Activated naive CD4-positive, alpha-beta T cell treated with anti-CD3 and anti-CD28 coated beads for 36 hours (primary cell): Measurements from ENCODE around the gene TTK. TPM values are rescaled to one million over a fixed set of nuclear protein-coding genes. Genes with fewer than 3 reads are reported as not detected.

Source experiments
- CTCF ChIA-PET: fragments of 350-600 bp; sonication (Branson Sonifier 250); formaldehyde crosslinking; loops from one replicate; lab custom pipeline; 2021; ENCODE audit warnings: antibody characterized with exemption; lab: Charles Lee
- DNase-seq: peaks from one replicate; pipeline ENCODE4 v3.0.0-alpha.2; 2020
- H3K27ac Mint-ChIP-seq: one replicate; pipeline ENCODE4 v1.8.0; 2021; ENCODE audit warnings: mild to moderate bottlenecking, mixed read lengths
- H3K27me3 Mint-ChIP-seq: one replicate; pipeline ENCODE4 v1.8.0; 2021; ENCODE audit warnings: low read depth, mixed read lengths
- H3K36me3 Mint-ChIP-seq: one replicate; pipeline ENCODE4 v1.8.0; 2021; ENCODE audit warnings: low read depth, mixed read lengths
- H3K4me1 Mint-ChIP-seq: one replicate; pipeline ENCODE4 v1.8.0; 2021; ENCODE audit warnings: low read depth, mixed read lengths
- H3K4me3 Mint-ChIP-seq: one replicate; pipeline ENCODE4 v1.8.0; 2021; ENCODE audit warnings: mild to moderate bottlenecking, moderate library complexity, mixed read lengths
- H3K9me3 Mint-ChIP-seq: one replicate; pipeline ENCODE4 v1.8.0; 2021; ENCODE audit warnings: mixed read lengths
- intact Hi-C: fragments of 100-400 bp; cut with micrococcal nuclease; formaldehyde crosslinking; loops from one replicate; pipeline ENCODE4 v1.15.1; 2023
- total RNA-seq, 2 experiments: library from RNA; stranded (reverse); gene quantifications; one replicate each; pipeline ENCODE4 v1.2.3, GENCODE V29; 2021

Gene TTK
- total RNA-seq, 2 experiments from 2014 or later: 45.9 to 51.1 TPM

DNA sequence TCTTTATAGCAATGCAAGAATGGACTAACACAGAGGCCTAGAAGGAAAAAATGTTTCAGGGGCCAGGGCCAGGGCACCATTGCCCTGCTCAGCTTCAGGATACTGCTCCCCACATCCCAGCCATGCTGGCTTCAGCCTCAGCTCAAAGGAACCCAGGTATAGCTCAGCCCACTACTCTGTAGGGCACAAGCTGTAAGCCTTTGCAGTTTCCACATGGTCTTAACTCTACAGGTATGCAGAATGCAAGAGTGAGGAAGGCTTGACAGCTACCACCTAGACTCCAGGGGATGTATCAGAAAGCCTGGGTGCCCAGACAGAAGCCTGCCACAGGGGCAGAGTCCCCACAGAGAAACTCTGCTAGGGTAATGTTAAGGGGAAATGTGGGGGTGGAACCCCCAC is 10.5 kb upstream of the TTK start:
- intact Hi-C loops: no loop called here
- no peak overlapping the region for H3K27ac Mint-ChIP-seq
- no peaks in the 10 kb centered on the region for H3K9me3 Mint-ChIP-seq
- no peaks in the 10 kb centered on the region for H3K36me3 Mint-ChIP-seq
- H3K4me3 Mint-ChIP-seq: no peak overlapping the region
- no peaks in the 10 kb centered on the region for H3K27me3 Mint-ChIP-seq
- CTCF ChIA-PET: interaction anchor here (1.1 kb wide), 1 partner anchor 45 kb away, joined by 4 read pairs; no protein-coding TSS in a partner anchor
- no peaks in the 10 kb centered on the region for H3K4me1 Mint-ChIP-seq
- DNase-seq: no peak

DNA sequence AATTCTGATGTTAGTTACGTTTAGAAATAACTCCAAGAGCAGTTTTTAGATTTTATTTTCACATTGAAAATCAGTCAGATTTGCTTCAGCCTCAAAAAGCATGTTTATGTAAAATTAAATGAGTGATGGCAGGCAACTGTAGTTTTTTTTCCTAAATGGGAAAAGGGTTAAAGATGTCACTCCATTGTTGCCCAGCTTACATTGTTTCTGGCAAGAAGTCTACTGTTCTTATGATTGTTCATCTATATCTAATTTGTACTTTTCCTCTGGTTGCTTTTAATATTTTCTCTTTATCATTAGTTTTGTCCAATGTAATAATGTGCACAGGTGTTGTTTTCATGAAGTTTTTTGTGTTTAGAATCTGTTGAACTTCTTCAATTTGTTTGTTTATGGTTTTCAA is 6.7 kb upstream of the TTK start:
- no peak overlapping the region for H3K27ac Mint-ChIP-seq
- H3K9me3 Mint-ChIP-seq: no peaks in the 10 kb centered on the region
- CTCF ChIA-PET: no interaction called here
- no peak overlapping the region for H3K4me3 Mint-ChIP-seq
- no peak for DNase-seq
- no peaks in the 10 kb centered on the region for H3K36me3 Mint-ChIP-seq
- no peaks in the 10 kb centered on the region for H3K4me1 Mint-ChIP-seq
- intact Hi-C loops: no loop called here
- H3K27me3 Mint-ChIP-seq: no peaks in the 10 kb centered on the region

DNA sequence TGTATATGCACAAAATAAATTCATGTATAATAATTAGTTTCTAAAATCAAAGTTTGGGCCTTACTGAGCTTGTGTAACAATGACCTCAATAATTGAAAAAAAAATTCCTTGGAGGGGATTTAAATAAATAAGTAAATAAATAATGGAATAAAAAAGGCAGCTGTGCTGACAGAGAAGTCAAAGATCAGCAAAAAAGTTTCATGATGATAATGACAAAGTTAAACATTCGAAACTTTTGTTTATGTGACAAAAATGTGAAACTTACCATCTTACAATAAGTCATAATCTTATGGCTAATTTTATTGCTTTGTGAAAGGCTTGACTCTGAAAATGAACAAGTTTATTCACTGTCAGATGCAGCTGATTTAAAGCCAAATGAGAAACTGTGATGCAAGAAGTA is 3.1 kb upstream of the TTK start:
- intact Hi-C loops: loop anchor here (5.0 to 10.0 kb wide), 3 partner anchors 227 to 769 kb away; partner anchors contain the start of gene HMGN3
- Mint-ChIP-seq H3K4me3 (no peak overlapping the region), H3K4me1 (peaks cover 16% of the 10 kb centered on the region), H3K36me3 (no peaks in the 10 kb centered on the region), H3K9me3 (no peaks in the 10 kb centered on the region), H3K27ac (no peak overlapping the region), H3K27me3 (no peaks in the 10 kb centered on the region)
- no peak for DNase-seq
- CTCF ChIA-PET: interaction anchor here (1.0 to 1.4 kb wide), 3 partner anchors 52 to 213 kb away, joined by 3 to 4 read pairs (median 3); partner anchors contain the start of gene ELOVL4

DNA sequence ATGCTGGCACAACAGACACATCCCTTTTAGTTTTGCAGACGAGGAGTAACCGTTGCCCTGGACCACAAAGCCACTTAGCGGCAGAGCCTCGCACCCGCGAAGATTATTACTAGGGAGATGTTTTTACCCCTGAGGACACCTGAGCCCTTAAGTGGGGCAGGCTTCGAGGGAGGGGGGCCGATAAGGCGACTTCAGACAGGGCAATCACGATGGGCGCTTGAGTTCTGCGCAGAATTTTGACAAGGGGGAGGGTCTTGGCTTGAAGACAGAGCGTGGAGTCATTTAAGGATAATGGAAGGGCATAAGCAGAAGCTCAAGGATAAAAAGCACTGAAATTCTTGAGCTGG is 650 bp upstream of the TTK start:
- peaks cover 16% of the 10 kb centered on the region for H3K4me1 Mint-ChIP-seq
- H3K4me3 Mint-ChIP-seq: peak overlapping the region; percentile 95
- H3K27ac Mint-ChIP-seq: peak overlapping the region; percentile 87
- peaks cover 7% of the 10 kb centered on the region for H3K36me3 Mint-ChIP-seq
- CTCF ChIA-PET: interaction anchor here (1.0 to 1.6 kb wide), 3 partner anchors 55 to 1750 kb away, joined by 3 to 8 read pairs (median 4); no protein-coding TSS in a partner anchor
- peaks cover 1% of the 10 kb centered on the region for H3K27me3 Mint-ChIP-seq
- peak; percentile 39 for DNase-seq
- intact Hi-C loops: loop anchor here (1.0 to 10.0 kb wide), 9 partner anchors 56 to 1749 kb away; partner anchors contain the start of genes BCKDHB, ELOVL4, HMGN3 and PHIP
- H3K9me3 Mint-ChIP-seq: no peaks in the 10 kb centered on the region

DNA sequence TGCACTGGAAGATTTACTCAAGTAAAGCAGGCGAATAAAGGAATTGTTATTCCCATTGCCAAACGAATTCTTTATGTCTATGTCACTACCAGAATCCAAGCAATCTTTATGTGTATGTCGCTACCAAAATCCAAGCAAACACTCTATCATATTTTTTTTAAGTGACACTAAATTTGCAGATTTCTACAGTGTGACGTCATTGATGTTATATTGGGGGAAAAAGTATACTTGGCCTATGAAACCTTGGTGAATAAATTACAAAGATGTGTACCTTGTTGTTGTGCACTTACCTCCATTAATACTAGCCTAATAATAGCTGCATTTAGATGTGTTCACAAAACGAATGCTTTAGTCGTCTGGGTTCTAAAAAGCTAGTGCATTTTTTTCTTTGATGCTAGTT is 957 bp downstream of the TTK start:
- intact Hi-C loops: loop anchor here (2.0 to 10.0 kb wide), 4 partner anchors 137 to 331 kb away; no protein-coding TSS in a partner anchor
- DNase-seq: no peak
- H3K4me1 Mint-ChIP-seq: peaks cover 16% of the 10 kb centered on the region
- peak overlapping the region; percentile 95 for H3K4me3 Mint-ChIP-seq
- CTCF ChIA-PET: interaction anchor here (0.6 to 0.9 kb wide), 2 partner anchors 26 to 86 kb away, joined by 3 to 4 read pairs; no protein-coding TSS in a partner anchor
- peaks cover 1% of the 10 kb centered on the region for H3K27me3 Mint-ChIP-seq
- H3K9me3 Mint-ChIP-seq: no peaks in the 10 kb centered on the region
- peaks cover 12% of the 10 kb centered on the region for H3K36me3 Mint-ChIP-seq
- peak overlapping the region; percentile 89 for H3K27ac Mint-ChIP-seq

DNA sequence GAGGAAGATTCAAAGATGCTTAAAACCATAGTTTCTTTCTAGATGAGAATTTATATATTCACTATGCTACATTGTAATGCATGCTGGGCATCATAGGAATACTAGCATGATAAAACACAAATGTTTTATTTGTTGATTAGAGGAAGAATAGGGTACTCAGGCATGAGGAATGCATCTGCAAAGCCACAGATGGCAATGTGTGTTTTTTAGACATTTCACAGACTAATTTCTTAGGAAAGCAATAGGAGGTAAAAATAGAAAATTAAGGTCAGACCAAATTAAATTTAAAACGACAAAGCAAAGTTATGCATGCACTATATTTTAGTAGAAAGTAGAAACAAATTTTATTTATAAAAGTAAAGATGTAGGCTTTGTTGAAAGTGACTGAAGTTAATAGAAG is 2.1 kb downstream of the TTK start:
- H3K36me3 Mint-ChIP-seq: peaks cover 20% of the 10 kb centered on the region
- no peaks in the 10 kb centered on the region for H3K9me3 Mint-ChIP-seq
- peaks cover 16% of the 10 kb centered on the region for H3K4me1 Mint-ChIP-seq
- H3K4me3 Mint-ChIP-seq: no peak overlapping the region
- H3K27ac Mint-ChIP-seq: no peak overlapping the region
- intact Hi-C loops: loop anchor here (10.0 kb wide), 2 partner anchors 232 to 332 kb away; no protein-coding TSS in a partner anchor
- H3K27me3 Mint-ChIP-seq: peaks cover 1% of the 10 kb centered on the region
- DNase-seq: no peak
- CTCF ChIA-PET: no interaction called here

DNA sequence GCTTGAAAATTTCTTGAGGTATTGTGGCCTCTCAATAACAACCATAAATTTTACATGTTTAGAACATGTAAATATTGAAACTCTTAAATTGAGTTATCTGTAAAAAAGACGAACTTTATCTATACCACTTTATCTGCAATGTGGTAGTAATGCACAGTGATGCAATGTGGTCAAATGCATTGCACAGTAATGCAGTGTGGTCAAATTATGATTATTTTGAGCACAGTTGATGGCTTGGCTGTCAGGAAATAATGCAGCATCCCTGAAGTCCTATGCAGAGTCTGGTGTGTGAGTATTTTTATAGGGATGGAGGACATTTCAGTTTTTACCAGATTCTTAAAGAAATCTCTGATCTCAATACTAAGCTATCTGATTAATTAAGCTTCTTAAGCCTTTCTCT is 5.1 kb downstream of the TTK start:
- no peaks in the 10 kb centered on the region for H3K9me3 Mint-ChIP-seq
- DNase-seq: no peak
- H3K27me3 Mint-ChIP-seq: peaks cover 1% of the 10 kb centered on the region
- CTCF ChIA-PET: no interaction called here
- H3K36me3 Mint-ChIP-seq: peaks cover 42% of the 10 kb centered on the region
- H3K4me3 Mint-ChIP-seq: no peak overlapping the region
- peaks cover 11% of the 10 kb centered on the region for H3K4me1 Mint-ChIP-seq
- intact Hi-C loops: loop anchor here (10.0 kb wide), 2 partner anchors 235 to 335 kb away; no protein-coding TSS in a partner anchor
- no peak overlapping the region for H3K27ac Mint-ChIP-seq

DNA sequence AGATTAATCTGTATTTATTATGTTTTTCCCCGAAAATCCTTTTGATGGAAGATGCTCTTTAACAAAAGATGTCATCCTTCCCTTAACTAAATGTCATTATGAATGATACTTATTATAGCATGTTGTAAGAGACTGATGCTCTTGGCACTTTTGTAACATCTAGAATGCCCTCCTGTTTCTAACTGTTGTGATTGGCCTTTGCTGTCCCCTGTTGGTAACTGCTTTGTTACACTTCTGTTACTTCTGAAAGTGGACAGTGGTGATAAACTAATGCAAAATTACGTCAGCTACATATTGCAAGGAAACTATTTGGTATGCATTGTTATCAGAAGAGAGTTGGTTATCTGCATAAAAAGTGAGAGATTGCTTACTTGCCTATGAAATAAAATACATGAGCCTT is 5.8 kb downstream of the TTK start:
- CTCF ChIA-PET: no interaction called here
- DNase-seq: no peak
- H3K36me3 Mint-ChIP-seq: peaks cover 50% of the 10 kb centered on the region
- H3K9me3 Mint-ChIP-seq: no peaks in the 10 kb centered on the region
- no peak overlapping the region for H3K27ac Mint-ChIP-seq
- H3K27me3 Mint-ChIP-seq: peaks cover 1% of the 10 kb centered on the region
- intact Hi-C loops: no loop called here
- no peak overlapping the region for H3K4me3 Mint-ChIP-seq
- peaks cover 5% of the 10 kb centered on the region for H3K4me1 Mint-ChIP-seq

DNA sequence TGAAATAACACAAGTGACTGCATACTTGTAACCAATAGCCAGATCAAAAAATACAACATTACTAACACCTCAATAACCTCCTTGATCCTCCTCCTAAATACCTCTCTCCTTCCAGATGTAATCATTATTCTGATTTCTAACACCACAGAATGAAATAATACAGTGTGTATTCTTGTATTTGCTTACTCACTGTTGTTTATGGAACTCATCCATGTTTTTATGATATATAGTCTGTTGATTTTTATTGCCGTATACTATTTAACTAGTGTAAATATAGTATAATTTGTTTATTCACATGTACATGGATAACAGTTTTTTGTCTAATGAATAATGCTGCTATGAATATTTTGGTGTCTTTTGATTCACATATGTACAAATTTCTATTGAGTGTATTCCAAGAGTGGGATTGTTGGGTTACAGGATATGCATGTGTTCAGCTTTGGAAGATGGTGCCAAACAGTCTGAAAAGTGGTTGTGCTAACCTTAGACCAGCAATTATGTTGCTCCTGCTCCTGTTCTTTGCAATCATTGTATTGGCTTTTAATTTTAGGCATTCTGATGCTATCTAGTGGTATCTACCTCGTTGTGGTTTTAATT is 11.5 kb downstream of the TTK start:
- Mint-ChIP-seq H3K36me3 (peaks cover 46% of the 10 kb centered on the region), H3K27me3 (no peaks in the 10 kb centered on the region)
- CTCF ChIA-PET: no interaction called here

DNA sequence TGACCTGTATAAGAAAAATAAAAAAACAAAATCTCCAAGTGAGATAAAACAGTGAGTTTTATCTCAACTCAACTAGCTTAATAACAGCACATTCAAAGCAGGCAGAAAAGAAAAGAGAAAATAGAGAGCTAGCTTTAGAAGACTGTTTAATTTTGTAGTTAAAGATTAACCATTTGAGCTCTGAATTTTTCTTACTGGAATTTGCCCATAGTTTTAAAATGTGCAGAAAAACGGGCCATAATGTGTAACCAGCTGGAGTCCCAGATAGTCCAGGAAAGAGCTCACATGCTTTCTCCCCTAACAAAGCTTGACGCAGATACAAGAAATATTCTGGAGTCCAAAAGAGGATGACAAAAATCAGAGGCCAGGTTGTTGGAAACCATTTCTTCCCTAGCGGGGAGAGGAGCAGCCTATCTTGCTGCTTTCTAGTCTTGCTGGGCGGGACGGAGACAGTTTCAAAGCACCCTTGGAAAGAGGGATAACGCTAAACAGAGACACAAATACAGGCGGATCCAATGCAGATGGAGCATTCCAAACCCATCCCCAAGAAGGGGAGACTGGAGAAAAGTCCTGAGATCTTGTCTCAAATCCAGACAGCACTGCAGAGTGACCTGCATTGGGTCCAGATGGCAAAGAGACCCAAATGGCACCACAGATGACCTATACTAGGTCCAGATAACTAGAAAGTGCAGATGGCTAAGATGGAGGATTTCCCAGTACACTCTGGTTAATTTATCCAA is 16.1 kb downstream of the TTK start:
- no peaks in the 10 kb centered on the region for H3K27me3 Mint-ChIP-seq
- peaks cover 17% of the 10 kb centered on the region for H3K36me3 Mint-ChIP-seq
- intact Hi-C loops: no loop called here
- CTCF ChIA-PET: interaction anchor here (0.8 kb wide), 1 partner anchor 71 kb away, joined by 4 read pairs; no protein-coding TSS in a partner anchor
- no peak for DNase-seq
- no peak overlapping the region for H3K4me3 Mint-ChIP-seq
- H3K27ac Mint-ChIP-seq: no peak overlapping the region
- H3K4me1 Mint-ChIP-seq: no peaks in the 10 kb centered on the region
- no peaks in the 10 kb centered on the region for H3K9me3 Mint-ChIP-seq

More for the DNA sequence above, 11.5 kb downstream of the TTK start:
- DNase-seq: no peak
- no peak overlapping the region for H3K27ac Mint-ChIP-seq
- H3K9me3 Mint-ChIP-seq: no peaks in the 10 kb centered on the region
- H3K4me1 Mint-ChIP-seq: no peaks in the 10 kb centered on the region
- intact Hi-C loops: no loop called here
- H3K4me3 Mint-ChIP-seq: no peak overlapping the region

DNA sequence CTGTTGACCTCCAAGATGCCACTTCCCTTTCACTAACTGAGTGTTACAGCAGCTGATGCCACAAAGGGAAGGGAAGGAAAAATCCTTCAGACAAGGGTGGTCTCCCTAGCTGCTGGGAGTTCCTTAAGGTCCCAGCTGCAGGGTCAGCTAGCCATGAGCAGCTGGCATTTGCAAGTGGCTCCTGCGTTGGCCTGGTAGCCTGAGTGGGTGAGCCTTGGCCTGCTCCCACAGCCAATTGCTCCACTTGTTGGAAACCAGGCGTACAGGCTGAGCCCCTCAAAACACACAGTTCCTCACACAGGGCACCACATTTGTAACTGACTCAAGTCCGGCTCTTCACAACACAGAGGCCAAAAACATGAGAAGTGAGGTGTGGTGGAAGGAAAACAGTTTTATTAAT is 16.7 kb downstream of the TTK start:
- intact Hi-C loops: no loop called here
- no peaks in the 10 kb centered on the region for H3K9me3 Mint-ChIP-seq

DNA sequence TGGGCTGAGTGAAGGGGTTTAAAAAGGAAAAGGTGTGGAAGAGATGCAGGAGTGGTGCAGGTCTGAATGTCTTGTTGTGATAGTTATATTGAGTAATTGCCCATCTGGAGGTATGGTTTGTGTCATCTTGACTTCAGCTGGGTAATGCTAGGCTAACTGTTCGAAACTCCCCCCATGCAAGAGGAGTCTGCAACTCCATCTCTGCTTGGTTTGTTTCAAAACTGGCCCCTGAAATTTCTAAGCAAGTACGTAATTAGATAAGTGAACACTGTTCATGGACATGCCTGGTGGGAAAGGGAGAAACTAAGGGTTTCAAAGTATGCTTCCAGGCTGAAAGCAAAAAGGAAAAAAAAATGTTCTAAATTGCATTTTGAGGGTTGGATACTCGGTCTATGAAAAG is 17.1 kb downstream of the TTK start:
- no peak for DNase-seq
- Mint-ChIP-seq H3K27ac (no peak overlapping the region), H3K9me3 (no peaks in the 10 kb centered on the region), H3K36me3 (peaks cover 16% of the 10 kb centered on the region), H3K27me3 (no peaks in the 10 kb centered on the region), H3K4me1 (no peaks in the 10 kb centered on the region), H3K4me3 (no peak overlapping the region)
- intact Hi-C loops: no loop called here
- CTCF ChIA-PET: no interaction called here

More for the DNA sequence above, 16.7 kb downstream of the TTK start:
- no peak for DNase-seq
- Mint-ChIP-seq H3K36me3 (peaks cover 14% of the 10 kb centered on the region), H3K27me3 (no peaks in the 10 kb centered on the region), H3K4me3 (no peak overlapping the region), H3K4me1 (no peaks in the 10 kb centered on the region), H3K27ac (no peak overlapping the region)
- CTCF ChIA-PET: no interaction called here
